SK-N-SH (cell line): ENCODE results near the gene KTN1. TPM values are rescaled to one million over a fixed set of nuclear protein-coding genes. Genes with fewer than 3 reads are reported as not detected.

Source experiments
- CTCF ChIA-PET: fragments of 300-600, 350-600 bp; formaldehyde crosslinking; extraction: SDS; loops from one replicate; lab custom pipeline; 2021; lab: Yijun Ruan, JAX
- POLR2A ChIA-PET: fragments of 350-600 bp; sonication (Branson Sonifier 250); formaldehyde crosslinking; extraction: SDS; loops from one replicate; lab custom pipeline; 2020; ENCODE audit warnings: antibody characterized with exemption, inconsistent platforms; lab: Yijun Ruan, JAX
- DNase-seq: peaks from one replicate; pipeline ENCODE4 v3.0.0; 2012
- H2AFZ ChIP-seq: fragments of 200-600 bp; sonication (generic); 2 replicates; pipeline ENCODE4 v1.8.1; 2016; ENCODE audit warnings: antibody characterized with exemption, mild to moderate bottlenecking, low read depth
- H3F3A ChIP-seq: fragments of 200-600 bp; sonication (generic); replicated peaks from 2 replicates; pipeline ENCODE3; 2016; ENCODE audit warnings: antibody characterized with exemption, mild to moderate bottlenecking; ENCODE audit not compliant: insufficient read depth
- H3K27ac ChIP-seq, 2 experiments: fragments of 200-500 bp in 1 of 2; fragments of 200-600 bp in 1 of 2; sonication (Bioruptor generic) in 1 of 2; sonication (generic), shearing (Covaris generic) in 1 of 2; 2 replicates each; pipeline versions ENCODE4 v1.5.1 to v1.6.1; 2014 to 2016; ENCODE audit warnings: low read depth in 2 of 2, inconsistent platforms in 1 of 2, low read length in 1 of 2, mild to moderate bottlenecking in 1 of 2, mixed read lengths in 1 of 2
- H3K27me3 ChIP-seq: fragments of 200-600 bp; sonication (generic), shearing (Covaris generic); 2 replicates; pipeline ENCODE4 v1.6.1; 2016; ENCODE audit warnings: mixed run types; ENCODE audit not compliant: insufficient read depth
- H3K36me3 ChIP-seq, 2 experiments: fragments of 200-500 bp in 1 of 2; fragments of 200-600 bp in 1 of 2; sonication (Bioruptor generic) in 1 of 2; sonication (generic) in 1 of 2; replicated peaks in 1 of 2; 2 replicates each; pipeline versions ENCODE3 to v1.5.1; 2014 to 2016; ENCODE audit warnings: low read length in 1 of 2, mild to moderate bottlenecking in 1 of 2; ENCODE audit not compliant: insufficient read depth in 2 of 2, control insufficient read depth in 1 of 2
- H3K4me1 ChIP-seq, 2 experiments: fragments of 200-500 bp in 1 of 2; fragments of 200-600 bp in 1 of 2; sonication (Bioruptor generic) in 1 of 2; sonication (generic), shearing (Covaris generic) in 1 of 2; 2 replicates each; pipeline versions ENCODE4 v1.5.1 to v1.6.1; 2014 to 2016; ENCODE audit warnings: low read depth in 1 of 2, low read length in 1 of 2, mixed run types in 1 of 2; ENCODE audit not compliant: insufficient read depth in 2 of 2, control insufficient read depth in 1 of 2
- H3K4me2 ChIP-seq: fragments of 200-600 bp; sonication (generic), shearing (Covaris generic); 2 replicates; pipeline ENCODE4 v1.6.1; 2017; ENCODE audit warnings: mixed run types
- H3K4me3 ChIP-seq, 2 experiments: fragments of 200-500 bp in 1 of 2; fragments of 200-600 bp in 1 of 2; sonication (Bioruptor generic) in 1 of 2; sonication (generic), shearing (Covaris generic) in 1 of 2; 2 replicates each; pipeline versions ENCODE4 v1.5.1 to v1.8.1; 2014 to 2016; ENCODE audit warnings: low read depth in 2 of 2, inconsistent platforms in 1 of 2, low read length in 1 of 2, mild to moderate bottlenecking in 1 of 2, mixed read lengths in 1 of 2, moderate library complexity in 1 of 2
- H3K79me2 ChIP-seq: fragments of 200-600 bp; sonication (generic); 2 replicates; pipeline ENCODE4 v1.8.1; 2017; ENCODE audit warnings: mild to moderate bottlenecking; ENCODE audit not compliant: insufficient read depth
- H3K9ac ChIP-seq: fragments of 200-600 bp; sonication (generic); 2 replicates; pipeline ENCODE4 v1.6.1; 2017; ENCODE audit warnings: mixed run types
- H3K9me2 ChIP-seq: fragments of 200-600 bp; sonication (generic); 2 replicates; pipeline ENCODE4 v1.6.1; 2017; ENCODE audit warnings: mixed run types
- H3K9me3 ChIP-seq: fragments of 200-600 bp; sonication (generic); 2 replicates; pipeline ENCODE4 v1.6.1; 2017; ENCODE audit warnings: mixed run types, mild to moderate bottlenecking, moderate library complexity
- H4K20me1 ChIP-seq: fragments of 200-600 bp; sonication (generic); 2 replicates; pipeline ENCODE4 v1.6.1; 2017; ENCODE audit warnings: mild to moderate bottlenecking, mixed run types; ENCODE audit not compliant: insufficient read depth
- ELF1 ChIP-seq: IDR thresholded peaks from 2 replicates; pipeline ENCODE4 v1.4.0; 2012
- EP300 ChIP-seq, 2 experiments: IDR thresholded peaks; 2 replicates each; pipeline versions ENCODE4 v1.4.0 to v1.6.1; 2012; ENCODE audit warnings: borderline replicate concordance in 1 of 2, low read depth in 1 of 2, low read length in 1 of 2
- FOSL2 ChIP-seq: IDR thresholded peaks from 2 replicates; pipeline ENCODE4 v1.4.0; 2012; ENCODE audit warnings: low read depth, mild to moderate bottlenecking, moderate library complexity, borderline replicate concordance
- FOXM1 ChIP-seq: IDR thresholded peaks from 2 replicates; pipeline ENCODE4 v1.4.0; 2012; ENCODE audit warnings: low read depth, mild to moderate bottlenecking
- GABPA ChIP-seq: IDR thresholded peaks from 2 replicates; pipeline ENCODE4 v1.4.0; 2012; ENCODE audit warnings: low read depth, mild to moderate bottlenecking
- MEF2A ChIP-seq: IDR thresholded peaks from 2 replicates; pipeline ENCODE4 v1.4.0; 2012; ENCODE audit warnings: low read depth, borderline replicate concordance
- NFIC ChIP-seq: IDR thresholded peaks from 2 replicates; pipeline ENCODE4 v1.4.0; 2012; ENCODE audit warnings: borderline replicate concordance
- PBX3 ChIP-seq: IDR thresholded peaks from 2 replicates; pipeline ENCODE4; 2012
- REST ChIP-seq: IDR thresholded peaks from 2 replicates; pipeline ENCODE4 v1.6.1; 2012; ENCODE audit warnings: mild to moderate bottlenecking, low read depth, low read length, moderate library complexity
- TCF12 ChIP-seq: IDR thresholded peaks from 2 replicates; pipeline ENCODE4 v1.4.0; 2012
- ZBTB33 ChIP-seq: IDR thresholded peaks from 2 replicates; pipeline ENCODE4 v1.4.0; 2012; ENCODE audit warnings: low read depth, borderline replicate concordance
- WGBS: methylation state at CpG from one replicate; pipeline ENCODE4 v1.1.6; 2017; ENCODE audit warnings: low lambda C conversion rate; 5-methylcytosine and 5-hydroxymethylcytosine counted together
- polyA plus RNA-seq, 3 experiments: library from polyadenylated mRNA; depleted of rRNA; stranded (reverse); fragments of >200 nt; gene quantifications; 2 replicates each; pipeline ENCODE4 v1.2.3, GENCODE V29; 2012

The KTN1 gene
- polyA plus RNA-seq, 1 of the 3 experiments (the other 2 are of a cell fraction): 39.5 TPM

GRCh38 chr14:55720796-55721195 lies 140.8 kb downstream of the KTN1 start:
- H3K9ac ChIP-seq: no peak overlapping the region
- H3K27me3 ChIP-seq: no peaks in the 10 kb centered on the region
- no peaks in the 10 kb centered on the region for H3K9me2 ChIP-seq
- TF ChIP-seq EP300 (IDR thresholded peaks at IDR 0.05; ENCODE audit: borderline replicate concordance in 1 of 2, low read depth in 1 of 2, low read length in 1 of 2) (no peak), ZBTB33 (no peak), PBX3 (no peak), GABPA (no peak), NFIC (no peak), FOXM1 (no peak), MEF2A (no peak), FOSL2 (no peak), REST (no peak), ELF1 (no peak)
- no peaks in the 10 kb centered on the region for H3K79me2 ChIP-seq
- H3K4me3 ChIP-seq: no peak overlapping the region
- H3K4me2 ChIP-seq: no peak overlapping the region
- H3F3A ChIP-seq: no peaks in the 10 kb centered on the region
- no peak overlapping the region for H2AFZ ChIP-seq
- CTCF ChIA-PET: interaction anchor here (1.0 kb wide), 1 partner anchor 11 kb away, joined by 3 read pairs; no protein-coding TSS in a partner anchor
- no peak for DNase-seq
- no peaks in the 10 kb centered on the region for H4K20me1 ChIP-seq
- no peaks in the 10 kb centered on the region; a peak in 1 of 4 replicates for H3K4me1 ChIP-seq
- no peaks in the 10 kb centered on the region for H3K36me3 ChIP-seq
- no peak overlapping the region for H3K27ac ChIP-seq
- H3K9me3 ChIP-seq: no peaks in the 10 kb centered on the region
- 94% methylated on average over 4 of the region's 4 CpGs for WGBS
- POLR2A ChIA-PET: no interaction called here

- no peaks in the 10 kb centered on the region for H3K9me3 ChIP-seq
- H3K9ac ChIP-seq: no peak overlapping the region
- no peak for DNase-seq
- ChIA-PET POLR2A (no interaction called here), CTCF (interaction anchor here (1.0 kb wide), 1 partner anchor 10 kb away, joined by 3 read pairs; no protein-coding TSS in a partner anchor)
- WGBS: 10% methylated on average over 1 of the region's 1 CpG
- H4K20me1 ChIP-seq: no peaks in the 10 kb centered on the region
- H3K4me1 ChIP-seq: no peaks in the 10 kb centered on the region; a peak in 1 of 4 replicates
- no peak overlapping the region for H3K4me3 ChIP-seq
- H3F3A ChIP-seq: no peaks in the 10 kb centered on the region
- H3K79me2 ChIP-seq: no peaks in the 10 kb centered on the region
- TF ChIP-seq PBX3 (peak; percentile 58), TCF12 (no peak)
- H3K4me2 ChIP-seq: no peak overlapping the region
- no peak overlapping the region for H2AFZ ChIP-seq
- H3K36me3 ChIP-seq: no peaks in the 10 kb centered on the region
- H3K9me2 ChIP-seq: no peaks in the 10 kb centered on the region
- H3K27me3 ChIP-seq: no peaks in the 10 kb centered on the region
- no peak overlapping the region for H3K27ac ChIP-seq
Observed at GRCh38 chr14:55721353-55721752, 141.3 kb downstream of the KTN1 start.
